ENCODE results near the gene NAGPA.

- no peak for TF ChIP-seq CTCF (IDR thresholded peaks at IDR 0.05)
- TF ChIP-seq POLR2A (IDR thresholded peaks at IDR 0.05) = no peak
These were observed 30.5 kb downstream of the NAGPA start for GRCh38 chr16:5003211-5003610.

Measured in lower leg skin (tissue), 3 donors.